GM10266 (cell line): Measurements from ENCODE around the gene CST8.
"Not testable (repeated sequence)": the region's sequence is repeated elsewhere in the genome, so short reads cannot be mapped to it uniquely, and the experiment has no call there.

Source experiments
- DNase-seq: peaks from one replicate; pipeline ENCODE4 v3.0.0; 2012; ENCODE audit errors: extremely low spot score
- TF ChIP-seq, protein P1 (sequence below): IDR thresholded peaks from 2 replicates; pipeline ENCODE4 v1.5.1; 2012; ENCODE audit warnings: mild to moderate bottlenecking, low read depth; ENCODE audit not compliant: control insufficient read depth, insufficient read depth; ENCODE audit errors: missing control alignments

CST8 gene

DNA sequence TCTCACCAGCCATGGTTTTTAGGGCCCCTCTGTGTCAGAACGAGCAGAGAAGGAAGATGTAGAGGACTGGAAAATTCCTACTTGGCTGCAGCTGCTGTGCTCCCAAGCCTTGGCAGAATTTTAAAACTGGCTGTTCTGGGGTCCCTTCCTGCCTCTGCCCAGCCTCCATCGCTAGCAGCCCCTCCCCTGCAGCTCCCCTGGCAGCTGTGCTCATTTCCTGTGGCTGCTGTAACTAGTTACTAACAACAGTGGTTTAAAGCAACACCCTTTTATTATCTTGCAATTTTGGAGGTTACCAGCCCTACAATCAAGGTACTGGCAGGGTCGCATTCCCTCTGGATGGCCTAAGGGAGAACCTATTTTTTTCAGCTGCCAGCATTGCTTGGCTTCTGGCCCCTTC lies 34.5 kb upstream of the CST8 start:
- TF ChIP-seq, protein P1, sequence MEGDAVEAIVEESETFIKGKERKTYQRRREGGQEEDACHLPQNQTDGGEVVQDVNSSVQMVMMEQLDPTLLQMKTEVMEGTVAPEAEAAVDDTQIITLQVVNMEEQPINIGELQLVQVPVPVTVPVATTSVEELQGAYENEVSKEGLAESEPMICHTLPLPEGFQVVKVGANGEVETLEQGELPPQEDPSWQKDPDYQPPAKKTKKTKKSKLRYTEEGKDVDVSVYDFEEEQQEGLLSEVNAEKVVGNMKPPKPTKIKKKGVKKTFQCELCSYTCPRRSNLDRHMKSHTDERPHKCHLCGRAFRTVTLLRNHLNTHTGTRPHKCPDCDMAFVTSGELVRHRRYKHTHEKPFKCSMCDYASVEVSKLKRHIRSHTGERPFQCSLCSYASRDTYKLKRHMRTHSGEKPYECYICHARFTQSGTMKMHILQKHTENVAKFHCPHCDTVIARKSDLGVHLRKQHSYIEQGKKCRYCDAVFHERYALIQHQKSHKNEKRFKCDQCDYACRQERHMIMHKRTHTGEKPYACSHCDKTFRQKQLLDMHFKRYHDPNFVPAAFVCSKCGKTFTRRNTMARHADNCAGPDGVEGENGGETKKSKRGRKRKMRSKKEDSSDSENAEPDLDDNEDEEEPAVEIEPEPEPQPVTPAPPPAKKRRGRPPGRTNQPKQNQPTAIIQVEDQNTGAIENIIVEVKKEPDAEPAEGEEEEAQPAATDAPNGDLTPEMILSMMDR, result no peak
- no peak for DNase-seq

DNA sequence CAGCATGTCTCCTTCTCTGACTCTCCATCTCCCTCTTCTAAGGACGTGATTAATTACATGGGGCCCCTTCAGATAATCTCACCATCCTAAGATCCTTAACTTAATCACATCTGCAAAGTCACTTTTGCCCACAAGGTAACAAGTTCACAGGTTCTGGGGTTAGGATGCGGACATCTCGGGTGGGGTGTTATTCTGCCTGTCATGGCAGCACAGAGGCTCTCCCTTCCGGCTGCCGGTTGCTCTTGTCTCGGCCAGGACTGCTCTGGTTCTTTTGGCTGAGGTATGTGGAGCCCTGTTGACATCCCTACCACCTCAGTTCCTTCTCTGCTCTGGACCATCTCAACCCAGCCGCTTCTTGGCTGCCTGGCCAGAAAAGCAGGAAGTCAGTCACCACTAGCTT lies 34.0 kb upstream of the CST8 start:
- no peak for DNase-seq
- TF ChIP-seq, protein P1, result no peak

DNA sequence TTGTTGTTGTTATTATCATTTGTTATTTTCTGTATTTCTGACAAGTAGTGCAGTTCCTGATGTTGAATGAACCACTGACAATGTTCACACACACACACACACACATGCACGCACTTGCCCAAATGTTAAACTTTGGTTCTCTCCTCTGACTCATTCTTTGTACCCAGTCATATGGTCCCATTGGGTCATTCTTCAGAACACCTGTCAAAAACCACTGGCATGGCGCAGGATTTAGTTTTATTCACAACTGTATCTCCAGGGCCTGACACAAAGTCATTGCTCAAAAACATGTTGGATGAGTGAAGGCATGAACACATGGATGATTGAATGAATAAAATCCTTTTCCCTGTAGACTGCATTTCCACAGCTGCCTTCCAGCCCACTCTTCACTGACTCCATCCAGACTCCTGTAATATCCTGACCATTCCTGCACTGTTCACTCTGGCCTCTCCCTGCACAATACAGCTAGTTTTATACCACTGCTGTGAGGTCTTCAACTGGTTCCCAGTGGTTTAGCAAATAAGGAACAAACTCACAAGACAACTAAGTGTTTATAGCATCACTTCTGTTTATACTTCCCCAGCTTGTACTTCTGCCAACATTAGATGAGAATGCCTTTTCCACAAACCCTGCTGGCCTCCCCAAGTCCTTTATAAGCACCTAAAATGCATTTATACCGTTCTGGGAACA lies 31.3 kb upstream of the CST8 start:
- TF ChIP-seq, protein P1, result no peak
- DNase-seq, result no peak

DNA sequence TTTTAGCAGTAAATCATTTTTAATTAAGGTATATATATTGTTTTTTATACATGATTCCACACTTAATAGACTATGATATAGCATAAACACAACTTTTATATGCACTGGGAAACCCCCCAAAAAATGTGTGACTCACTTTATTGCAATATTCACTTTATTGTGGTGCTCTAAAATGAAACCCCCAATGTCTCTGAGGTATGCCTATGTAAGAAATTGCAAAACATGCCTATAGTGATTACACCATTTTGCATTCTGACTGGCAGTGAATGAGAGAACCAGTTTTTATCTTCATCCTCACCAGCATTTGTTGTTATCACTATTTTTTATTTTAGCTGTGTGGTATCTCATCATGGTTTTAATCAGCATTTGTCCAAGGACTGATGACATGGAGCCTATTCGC lies 29.7 kb upstream of the CST8 start:
- TF ChIP-seq, protein P1, result no peak
- no peak for DNase-seq

DNA sequence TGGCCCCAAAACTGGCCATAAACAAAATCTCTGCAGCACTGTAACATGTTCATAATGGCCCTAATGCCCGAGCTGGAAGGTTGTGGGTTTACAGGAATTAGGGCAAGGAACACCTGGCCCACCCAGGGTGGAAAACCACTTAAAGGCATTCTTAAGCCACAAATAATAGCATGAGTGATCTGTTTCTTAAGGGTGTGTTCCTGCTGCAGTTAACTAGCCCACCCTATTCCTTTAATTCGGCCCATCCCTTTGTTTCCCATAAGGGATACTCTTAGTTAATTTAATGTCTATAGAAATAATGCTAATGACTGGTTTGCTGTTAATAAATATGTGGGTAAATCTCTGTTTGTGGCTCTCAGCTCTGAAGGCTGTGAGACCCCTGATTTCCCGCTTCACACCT lies 24.0 kb upstream of the CST8 start:
- not testable (repeated sequence) for DNase-seq

DNA sequence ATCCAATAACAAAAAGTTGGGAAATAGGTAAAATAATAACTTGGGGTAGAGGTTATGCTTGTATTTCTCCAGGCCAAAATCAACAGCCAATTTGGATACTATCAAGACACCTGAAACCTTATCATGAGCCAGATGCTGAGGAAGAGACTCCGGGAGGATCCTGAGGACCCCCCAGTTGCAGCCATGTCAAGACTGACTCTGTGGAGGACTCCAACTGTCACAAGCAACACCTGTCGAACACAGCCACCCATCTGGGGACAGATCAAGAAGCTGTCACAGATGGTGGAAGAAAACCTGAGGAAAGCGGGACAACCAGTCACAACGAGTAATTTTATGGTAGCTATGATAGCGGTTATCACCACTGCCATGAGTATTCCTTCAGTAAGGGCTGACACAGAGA lies 18.6 kb upstream of the CST8 start:
- not testable (repeated sequence) for DNase-seq

DNA sequence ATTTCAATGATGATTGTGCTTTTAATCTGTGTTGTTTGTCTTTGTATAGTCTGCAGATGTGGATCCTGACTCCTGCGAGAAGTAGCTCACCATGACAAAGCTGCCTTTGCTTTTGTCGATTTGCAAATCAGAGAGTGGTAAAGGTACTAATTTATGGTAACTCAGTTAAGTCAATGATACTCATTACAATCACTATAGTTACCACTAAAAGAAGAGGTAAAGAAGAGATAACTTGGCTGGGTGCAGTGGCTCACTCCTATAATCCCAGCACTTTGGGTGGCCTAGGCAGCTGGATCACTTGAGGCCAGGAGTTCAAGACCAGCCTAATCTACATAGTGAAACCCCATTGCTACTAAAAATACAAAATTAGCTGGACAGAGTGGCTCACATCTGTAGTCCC lies 17.6 kb upstream of the CST8 start:
- not testable (repeated sequence) for DNase-seq

DNA sequence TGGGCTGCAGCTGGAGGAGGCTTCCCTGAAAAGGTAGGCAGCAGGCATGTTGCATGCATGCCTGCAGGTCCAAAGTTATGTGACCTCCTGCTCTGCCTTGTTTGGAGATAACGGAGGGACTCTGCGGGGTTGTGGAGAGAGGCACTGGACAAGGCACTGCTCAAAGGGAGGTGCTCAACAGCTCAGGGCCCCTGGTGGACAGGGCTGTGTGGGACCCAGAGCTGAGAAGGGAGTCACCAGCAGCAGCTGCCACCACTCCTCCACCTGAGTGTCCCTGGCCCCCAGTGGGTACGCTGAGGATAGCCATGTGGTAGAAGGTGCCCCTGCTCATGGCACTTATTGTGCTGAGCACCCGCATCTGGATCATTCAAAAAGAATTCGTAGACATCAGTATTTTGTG lies 15.5 kb upstream of the CST8 start:
- TF ChIP-seq, protein P1, result no peak
- no peak for DNase-seq

DNA sequence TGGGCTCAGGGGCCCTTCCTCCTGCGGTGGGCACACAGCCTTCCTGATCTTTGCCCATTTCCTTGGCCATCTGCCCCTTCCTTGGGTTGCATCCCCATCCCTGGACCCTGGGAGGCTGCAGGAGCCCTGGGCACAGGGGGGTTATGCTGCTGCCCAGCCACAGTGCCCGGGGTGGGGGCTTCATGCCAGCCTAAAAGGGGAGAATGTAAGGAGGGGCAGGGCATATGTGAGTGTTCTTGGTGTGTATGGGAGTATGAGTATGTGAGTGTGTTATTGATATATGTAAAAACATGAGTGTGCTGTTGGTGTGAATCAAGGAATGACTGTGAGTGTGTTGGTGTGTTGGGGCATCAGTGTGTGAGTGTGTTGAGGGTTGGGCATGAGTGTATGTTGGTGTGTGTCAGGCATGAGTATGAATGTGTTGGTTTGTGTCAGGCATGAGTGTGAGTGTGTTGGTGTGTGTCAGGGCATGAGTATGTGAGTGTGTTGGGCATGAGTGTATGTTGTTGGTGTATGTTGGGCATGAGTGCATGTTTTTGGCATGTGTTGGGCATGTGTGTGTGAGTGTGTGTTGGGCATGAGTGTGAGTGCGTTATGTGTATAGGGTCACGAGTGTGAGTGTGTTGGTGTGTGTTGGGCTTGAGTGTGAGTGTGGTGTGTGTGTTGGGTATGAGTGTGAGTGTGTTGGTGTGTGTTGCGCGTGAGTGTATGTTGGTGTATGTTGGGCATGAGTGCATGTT lies 14.7 kb upstream of the CST8 start:
- DNase-seq, result no peak
- TF ChIP-seq, protein P1, result no peak
